Measurements from ENCODE around the gene IQGAP1. TPM values are rescaled to one million over a fixed set of nuclear protein-coding genes. Genes with fewer than 3 reads are reported as not detected.
A peak's percentile ranks its signal among the peaks of the same experiment; 100 is the strongest.

The IQGAP1 gene, protein sequence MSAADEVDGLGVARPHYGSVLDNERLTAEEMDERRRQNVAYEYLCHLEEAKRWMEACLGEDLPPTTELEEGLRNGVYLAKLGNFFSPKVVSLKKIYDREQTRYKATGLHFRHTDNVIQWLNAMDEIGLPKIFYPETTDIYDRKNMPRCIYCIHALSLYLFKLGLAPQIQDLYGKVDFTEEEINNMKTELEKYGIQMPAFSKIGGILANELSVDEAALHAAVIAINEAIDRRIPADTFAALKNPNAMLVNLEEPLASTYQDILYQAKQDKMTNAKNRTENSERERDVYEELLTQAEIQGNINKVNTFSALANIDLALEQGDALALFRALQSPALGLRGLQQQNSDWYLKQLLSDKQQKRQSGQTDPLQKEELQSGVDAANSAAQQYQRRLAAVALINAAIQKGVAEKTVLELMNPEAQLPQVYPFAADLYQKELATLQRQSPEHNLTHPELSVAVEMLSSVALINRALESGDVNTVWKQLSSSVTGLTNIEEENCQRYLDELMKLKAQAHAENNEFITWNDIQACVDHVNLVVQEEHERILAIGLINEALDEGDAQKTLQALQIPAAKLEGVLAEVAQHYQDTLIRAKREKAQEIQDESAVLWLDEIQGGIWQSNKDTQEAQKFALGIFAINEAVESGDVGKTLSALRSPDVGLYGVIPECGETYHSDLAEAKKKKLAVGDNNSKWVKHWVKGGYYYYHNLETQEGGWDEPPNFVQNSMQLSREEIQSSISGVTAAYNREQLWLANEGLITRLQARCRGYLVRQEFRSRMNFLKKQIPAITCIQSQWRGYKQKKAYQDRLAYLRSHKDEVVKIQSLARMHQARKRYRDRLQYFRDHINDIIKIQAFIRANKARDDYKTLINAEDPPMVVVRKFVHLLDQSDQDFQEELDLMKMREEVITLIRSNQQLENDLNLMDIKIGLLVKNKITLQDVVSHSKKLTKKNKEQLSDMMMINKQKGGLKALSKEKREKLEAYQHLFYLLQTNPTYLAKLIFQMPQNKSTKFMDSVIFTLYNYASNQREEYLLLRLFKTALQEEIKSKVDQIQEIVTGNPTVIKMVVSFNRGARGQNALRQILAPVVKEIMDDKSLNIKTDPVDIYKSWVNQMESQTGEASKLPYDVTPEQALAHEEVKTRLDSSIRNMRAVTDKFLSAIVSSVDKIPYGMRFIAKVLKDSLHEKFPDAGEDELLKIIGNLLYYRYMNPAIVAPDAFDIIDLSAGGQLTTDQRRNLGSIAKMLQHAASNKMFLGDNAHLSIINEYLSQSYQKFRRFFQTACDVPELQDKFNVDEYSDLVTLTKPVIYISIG (N-terminal part only)
- 99.1 TPM for total RNA-seq

DNA sequence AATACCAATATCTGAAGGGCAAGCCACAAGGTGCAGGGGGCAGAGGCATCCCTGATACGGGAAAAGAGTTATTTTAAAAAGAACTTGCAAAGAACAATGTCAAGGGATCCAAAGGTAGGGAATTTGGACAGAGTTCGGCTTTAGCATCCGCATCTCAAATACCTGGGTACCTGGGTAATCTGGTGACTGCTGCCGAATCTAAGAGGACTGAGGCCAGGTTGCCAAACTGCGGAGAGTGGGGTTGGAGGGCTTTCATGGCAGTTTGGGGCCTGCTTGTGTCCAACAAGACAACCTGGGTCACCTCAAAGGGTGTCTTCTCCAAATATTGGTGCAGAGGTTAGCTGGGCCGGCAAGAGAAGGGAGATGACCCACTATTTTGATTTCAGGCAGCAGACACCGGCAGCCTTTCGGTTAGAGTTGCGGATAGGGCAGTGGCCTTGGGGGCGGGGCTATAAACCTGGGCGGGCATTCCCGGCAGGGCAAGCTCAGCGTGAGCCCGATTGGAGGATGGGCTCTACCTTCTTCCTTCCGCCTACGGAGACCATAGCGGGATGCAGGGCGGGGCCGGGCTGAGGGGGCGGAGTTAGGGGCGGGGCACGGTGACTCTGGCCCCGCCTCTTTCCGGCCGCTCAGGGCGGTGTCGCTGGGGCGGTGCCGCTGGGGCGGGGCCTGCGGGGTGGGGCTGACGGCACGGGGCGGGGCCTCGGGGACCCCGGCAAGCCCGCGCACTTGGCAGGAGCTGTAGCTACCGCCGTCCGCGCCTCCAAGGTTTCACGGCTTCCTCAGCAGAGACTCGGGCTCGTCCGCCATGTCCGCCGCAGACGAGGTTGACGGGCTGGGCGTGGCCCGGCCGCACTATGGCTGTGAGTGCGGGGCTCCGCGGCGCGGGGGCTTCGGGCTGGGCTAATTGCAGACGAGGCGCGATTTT, at the start of gene IQGAP1:
Gene IQGAP1, plus strand, starts transcription at position 709 of the 928 bp plus-strand sequence. Its CDS starts 100 bp downstream, at position 809.
- Histone ChIP-seq H3K4me1 (peaks cover 16 to 17% of the 10 kb centered on the region in 2 donors), H3K4me3 (peak within 1 kb of the TSS; percentile 90 to 99), H3K27me3 (no peaks in the 10 kb centered on the region), H3K9me3 (no peaks in the 10 kb centered on the region), H3K27ac (peak within 1 kb of the TSS; percentile 98 to 100), H3K36me3 (peaks cover 5 to 18% of the 10 kb centered on the region in 2 donors)
- DNase-seq (ENCODE audit: low spot score in 2 of 2) = peak; percentile 90 to 99
- intact Hi-C loops (cut with DNase I) = loop anchor here (1.0 to 5.0 kb wide), 6 partner anchors 13 to 170 kb away; partner anchors contain the start of gene ZNF774
- TF ChIP-seq, protein P1, sequence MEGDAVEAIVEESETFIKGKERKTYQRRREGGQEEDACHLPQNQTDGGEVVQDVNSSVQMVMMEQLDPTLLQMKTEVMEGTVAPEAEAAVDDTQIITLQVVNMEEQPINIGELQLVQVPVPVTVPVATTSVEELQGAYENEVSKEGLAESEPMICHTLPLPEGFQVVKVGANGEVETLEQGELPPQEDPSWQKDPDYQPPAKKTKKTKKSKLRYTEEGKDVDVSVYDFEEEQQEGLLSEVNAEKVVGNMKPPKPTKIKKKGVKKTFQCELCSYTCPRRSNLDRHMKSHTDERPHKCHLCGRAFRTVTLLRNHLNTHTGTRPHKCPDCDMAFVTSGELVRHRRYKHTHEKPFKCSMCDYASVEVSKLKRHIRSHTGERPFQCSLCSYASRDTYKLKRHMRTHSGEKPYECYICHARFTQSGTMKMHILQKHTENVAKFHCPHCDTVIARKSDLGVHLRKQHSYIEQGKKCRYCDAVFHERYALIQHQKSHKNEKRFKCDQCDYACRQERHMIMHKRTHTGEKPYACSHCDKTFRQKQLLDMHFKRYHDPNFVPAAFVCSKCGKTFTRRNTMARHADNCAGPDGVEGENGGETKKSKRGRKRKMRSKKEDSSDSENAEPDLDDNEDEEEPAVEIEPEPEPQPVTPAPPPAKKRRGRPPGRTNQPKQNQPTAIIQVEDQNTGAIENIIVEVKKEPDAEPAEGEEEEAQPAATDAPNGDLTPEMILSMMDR (IDR thresholded peaks at IDR 0.05) = no peak

DNA sequence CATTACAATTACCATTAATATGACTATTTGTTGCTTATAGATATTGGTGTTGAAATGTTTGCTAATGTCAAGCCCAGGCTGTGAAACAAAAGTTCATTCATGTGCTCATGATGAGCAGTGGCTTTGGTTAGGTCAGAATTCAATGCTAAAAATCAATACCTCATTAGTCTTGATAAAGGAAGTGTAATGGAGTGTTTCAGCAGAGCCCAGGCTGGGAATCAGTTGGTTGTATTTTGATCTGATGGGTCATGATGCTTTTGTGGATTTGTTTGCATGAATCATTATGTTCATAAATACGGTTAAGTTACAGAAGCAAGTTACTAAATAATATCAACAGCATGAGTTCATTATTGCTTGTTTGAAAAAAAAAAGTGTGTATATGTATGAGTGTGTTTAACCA, 49.5 kb upstream of the IQGAP1 start:
- intact Hi-C loops (cut with DNase I) = no loop called here
- Histone ChIP-seq H3K27me3 (no peaks in the 10 kb centered on the region), H3K4me1 (peaks cover 9 to 13% of the 10 kb centered on the region in 2 donors), H3K4me3 (no peak overlapping the region), H3K9me3 (no peaks in the 10 kb centered on the region), H3K27ac (no peak overlapping the region), H3K36me3 (no peaks in the 10 kb centered on the region)
- DNase-seq (ENCODE audit: low spot score in 2 of 2) = no peak
- TF ChIP-seq, protein P1 (IDR thresholded peaks at IDR 0.05) = no peak

DNA sequence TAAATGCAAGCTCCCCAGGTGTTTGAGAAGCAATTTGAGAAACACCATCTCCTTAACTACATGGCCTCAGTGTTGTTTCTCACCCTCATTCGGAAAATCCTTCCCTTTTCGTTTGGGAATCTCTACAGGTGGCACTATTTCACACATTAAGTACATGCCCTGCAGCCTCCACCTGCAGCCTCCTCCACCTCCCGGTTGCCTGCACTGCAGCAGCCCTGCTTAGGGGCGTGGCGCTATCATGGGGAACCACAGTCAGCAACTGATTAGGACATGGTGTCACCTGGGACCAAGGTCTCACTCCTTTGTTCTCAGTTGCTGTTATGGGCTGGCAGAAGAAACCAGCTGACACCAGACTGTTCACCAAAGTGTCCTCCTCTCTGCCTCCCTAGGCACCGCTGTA, 47.7 kb upstream of the IQGAP1 start:
- intact Hi-C loops (cut with DNase I) = loop anchor here (5.0 kb wide), 1 partner anchor 127 kb away; no protein-coding TSS in a partner anchor
- no peak overlapping the region for H3K27ac ChIP-seq
- peaks cover 9 to 18% of the 10 kb centered on the region in 2 donors for H3K4me1 ChIP-seq
- no peaks in the 10 kb centered on the region for H3K9me3 ChIP-seq
- no peak for DNase-seq (ENCODE audit: low spot score in 2 of 2)
- TF ChIP-seq, protein P1 (IDR thresholded peaks at IDR 0.05) = no peak
- H3K27me3 ChIP-seq = no peaks in the 10 kb centered on the region
- no peaks in the 10 kb centered on the region for H3K36me3 ChIP-seq
- H3K4me3 ChIP-seq = no peak overlapping the region

DNA sequence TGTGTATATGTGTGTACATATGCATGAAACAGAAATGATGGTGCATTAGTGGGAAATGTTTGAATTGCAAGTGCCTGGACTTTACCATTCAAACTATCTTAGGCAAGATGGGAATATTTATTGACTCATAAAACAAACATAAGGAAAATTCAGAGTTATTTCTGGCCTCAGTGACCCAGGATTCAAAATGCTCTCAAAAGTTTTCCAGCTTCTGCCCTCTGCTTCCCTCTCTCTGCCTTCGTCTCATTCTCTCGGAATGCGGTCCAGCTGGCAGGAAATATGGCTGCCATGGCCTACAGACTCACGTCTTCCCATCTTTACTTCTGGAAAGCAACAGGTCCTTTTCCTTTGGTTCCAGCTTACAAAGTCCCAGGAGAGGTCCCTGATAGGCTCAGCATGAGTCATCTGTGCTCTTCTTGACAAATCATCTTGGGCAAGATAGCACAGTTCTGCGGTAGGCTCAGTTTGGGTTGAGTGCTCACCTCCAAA, 44.7 kb upstream of the IQGAP1 start:
- H3K27ac ChIP-seq = peak overlapping the region; percentile 66 to 75
- H3K36me3 ChIP-seq = no peaks in the 10 kb centered on the region
- peaks cover 9 to 18% of the 10 kb centered on the region in 2 donors for H3K4me1 ChIP-seq
- intact Hi-C loops (cut with DNase I) = loop anchor here (5.0 kb wide), 1 partner anchor 124 kb away; no protein-coding TSS in a partner anchor
- H3K27me3 ChIP-seq = no peaks in the 10 kb centered on the region
- H3K4me3 ChIP-seq = no peak overlapping the region
- peak in 1 of 2 donors; percentile 73 for DNase-seq (ENCODE audit: low spot score in 2 of 2)
- TF ChIP-seq, protein P1 (IDR thresholded peaks at IDR 0.05) = no peak
- H3K9me3 ChIP-seq = no peaks in the 10 kb centered on the region

Data from ascending aorta (tissue), 2 donors.